C4-2B (cell line): Measurements from ENCODE around the gene RAPGEF3.

Experiments used
- H3K27ac ChIP-seq: fragments of 450-650 bp; 2 replicates; pipeline ENCODE4 v1.5.1; 2017
- ZFX ChIP-seq: fragments of 450-650 bp; IDR thresholded peaks from 2 replicates; pipeline ENCODE4 v1.6.1; 2017
- TF ChIP-seq, protein P1 (sequence below): fragments of 450-650 bp; conservative IDR thresholded peaks from 2 replicates; pipeline ENCODE4 v1.5.1; 2017; ENCODE audit warnings: mild to moderate bottlenecking

The RAPGEF3 gene

DNA sequence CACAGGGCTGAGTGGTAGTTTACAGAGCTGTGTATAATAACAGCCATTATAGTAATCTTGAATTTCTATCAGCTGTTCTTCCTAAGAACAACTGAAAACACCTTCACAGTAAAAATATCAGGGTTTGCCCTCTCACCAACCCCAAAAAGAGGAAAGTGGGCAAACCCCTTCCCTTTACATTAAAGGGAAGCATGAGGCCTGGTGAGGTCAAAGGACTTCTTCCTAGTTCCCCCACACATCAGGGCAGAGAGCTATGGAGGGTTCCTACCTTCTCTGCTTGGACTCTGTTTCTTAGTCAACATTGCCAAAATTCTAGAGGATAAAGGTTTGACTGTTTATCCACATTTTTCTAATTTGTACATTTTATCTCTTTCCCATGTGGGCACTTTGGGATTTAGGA, 48.4 kb downstream of the RAPGEF3 start:
- H3K27ac ChIP-seq: no peak overlapping the region
- TF ChIP-seq ZFX: no peak
- TF ChIP-seq, protein P1, sequence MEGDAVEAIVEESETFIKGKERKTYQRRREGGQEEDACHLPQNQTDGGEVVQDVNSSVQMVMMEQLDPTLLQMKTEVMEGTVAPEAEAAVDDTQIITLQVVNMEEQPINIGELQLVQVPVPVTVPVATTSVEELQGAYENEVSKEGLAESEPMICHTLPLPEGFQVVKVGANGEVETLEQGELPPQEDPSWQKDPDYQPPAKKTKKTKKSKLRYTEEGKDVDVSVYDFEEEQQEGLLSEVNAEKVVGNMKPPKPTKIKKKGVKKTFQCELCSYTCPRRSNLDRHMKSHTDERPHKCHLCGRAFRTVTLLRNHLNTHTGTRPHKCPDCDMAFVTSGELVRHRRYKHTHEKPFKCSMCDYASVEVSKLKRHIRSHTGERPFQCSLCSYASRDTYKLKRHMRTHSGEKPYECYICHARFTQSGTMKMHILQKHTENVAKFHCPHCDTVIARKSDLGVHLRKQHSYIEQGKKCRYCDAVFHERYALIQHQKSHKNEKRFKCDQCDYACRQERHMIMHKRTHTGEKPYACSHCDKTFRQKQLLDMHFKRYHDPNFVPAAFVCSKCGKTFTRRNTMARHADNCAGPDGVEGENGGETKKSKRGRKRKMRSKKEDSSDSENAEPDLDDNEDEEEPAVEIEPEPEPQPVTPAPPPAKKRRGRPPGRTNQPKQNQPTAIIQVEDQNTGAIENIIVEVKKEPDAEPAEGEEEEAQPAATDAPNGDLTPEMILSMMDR: no peak

DNA sequence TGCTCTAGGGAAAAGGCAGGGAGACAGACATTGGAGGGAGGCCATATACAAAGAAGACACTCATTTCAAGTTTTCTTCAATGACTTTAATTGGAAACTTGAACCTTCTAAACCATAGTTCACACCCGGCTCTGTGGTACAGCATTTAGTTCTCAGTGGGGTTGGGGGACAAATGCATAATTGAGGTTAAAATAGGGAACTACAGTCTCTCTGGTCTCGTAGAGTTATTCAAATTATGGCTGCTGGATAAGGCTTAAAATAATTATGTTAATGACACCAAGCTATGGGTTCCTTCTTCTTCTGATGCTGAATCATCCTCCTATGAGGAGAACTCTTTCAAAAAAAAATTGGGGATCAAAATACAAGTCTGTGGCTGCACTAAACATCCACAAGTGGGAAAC, 49.0 kb downstream of the RAPGEF3 start:
- no peak for TF ChIP-seq ZFX
- TF ChIP-seq, protein P1: no peak
- no peak overlapping the region for H3K27ac ChIP-seq

DNA sequence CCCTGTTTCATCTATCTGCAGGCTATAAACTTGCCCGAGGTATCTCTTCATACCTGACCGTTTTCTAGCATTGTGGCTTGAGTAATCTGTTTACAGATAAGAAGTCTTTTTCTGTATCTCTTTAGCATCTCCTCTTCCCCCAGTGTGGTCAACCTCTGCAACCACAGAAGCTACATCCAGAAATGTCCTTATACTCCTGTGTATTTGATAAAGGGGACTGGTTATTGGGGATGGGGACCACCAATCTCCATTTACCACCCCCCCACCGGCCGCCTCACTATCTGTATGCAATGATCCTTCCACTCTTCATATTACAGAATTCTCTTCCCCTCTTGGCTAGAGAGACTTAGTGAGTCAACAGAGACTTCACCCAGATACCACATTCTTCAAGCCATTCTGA, 49.4 kb downstream of the RAPGEF3 start:
- TF ChIP-seq, protein P1: no peak
- no peak for TF ChIP-seq ZFX
- H3K27ac ChIP-seq: no peak overlapping the region

DNA sequence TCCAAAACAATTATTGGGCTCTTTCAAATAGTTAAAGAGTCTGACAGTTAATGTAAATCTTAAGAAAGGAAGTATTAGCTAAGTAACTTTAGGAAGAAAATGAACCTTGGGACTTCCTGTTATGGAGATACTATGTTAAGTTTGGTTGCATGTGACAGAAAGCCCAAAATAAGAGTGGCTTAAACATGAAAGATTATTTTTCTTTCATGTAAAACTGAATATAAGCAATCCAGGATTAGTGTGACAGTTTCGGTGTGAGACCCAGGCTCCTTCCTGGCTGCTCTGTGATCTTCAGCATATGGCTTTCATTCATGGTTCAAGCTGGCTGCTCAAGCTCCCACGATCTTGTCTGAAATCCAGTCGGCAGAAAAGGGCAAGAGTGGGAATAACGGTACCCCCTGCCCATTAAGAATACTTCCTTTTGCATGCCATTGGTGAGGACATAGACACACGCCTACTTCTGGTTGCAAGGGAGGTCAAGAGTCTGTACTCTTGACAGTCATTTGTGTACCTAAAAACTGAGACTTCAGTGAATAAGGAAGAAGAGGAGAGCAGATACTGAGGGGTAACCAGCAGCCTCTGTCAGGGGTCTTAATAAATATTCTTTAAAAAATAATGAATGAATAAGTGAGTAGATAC, 50.7 kb downstream of the RAPGEF3 start:
- H3K27ac ChIP-seq: no peak overlapping the region
- no peak for TF ChIP-seq ZFX
- TF ChIP-seq, protein P1: no peak

DNA sequence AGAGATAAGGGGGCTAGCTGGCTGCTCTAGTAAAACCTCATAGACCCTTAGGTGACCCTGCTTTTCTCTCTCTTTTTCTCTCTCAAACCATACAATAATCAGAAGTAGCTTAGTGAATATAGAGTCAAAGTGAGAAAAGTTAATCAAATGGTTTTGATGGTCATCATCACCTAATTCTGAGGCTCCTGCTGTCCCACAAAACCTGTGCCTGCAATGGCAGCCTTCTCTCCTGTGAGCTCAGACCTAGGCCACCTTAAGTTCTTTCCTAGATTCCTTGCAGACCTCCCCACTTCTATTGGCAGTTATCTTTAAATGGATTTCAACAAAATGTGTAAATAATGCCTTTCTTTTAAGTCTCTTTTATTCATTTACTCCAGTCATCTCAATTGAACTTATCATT, 51.3 kb downstream of the RAPGEF3 start:
- TF ChIP-seq ZFX: no peak
- TF ChIP-seq, protein P1: no peak
- no peak overlapping the region for H3K27ac ChIP-seq

DNA sequence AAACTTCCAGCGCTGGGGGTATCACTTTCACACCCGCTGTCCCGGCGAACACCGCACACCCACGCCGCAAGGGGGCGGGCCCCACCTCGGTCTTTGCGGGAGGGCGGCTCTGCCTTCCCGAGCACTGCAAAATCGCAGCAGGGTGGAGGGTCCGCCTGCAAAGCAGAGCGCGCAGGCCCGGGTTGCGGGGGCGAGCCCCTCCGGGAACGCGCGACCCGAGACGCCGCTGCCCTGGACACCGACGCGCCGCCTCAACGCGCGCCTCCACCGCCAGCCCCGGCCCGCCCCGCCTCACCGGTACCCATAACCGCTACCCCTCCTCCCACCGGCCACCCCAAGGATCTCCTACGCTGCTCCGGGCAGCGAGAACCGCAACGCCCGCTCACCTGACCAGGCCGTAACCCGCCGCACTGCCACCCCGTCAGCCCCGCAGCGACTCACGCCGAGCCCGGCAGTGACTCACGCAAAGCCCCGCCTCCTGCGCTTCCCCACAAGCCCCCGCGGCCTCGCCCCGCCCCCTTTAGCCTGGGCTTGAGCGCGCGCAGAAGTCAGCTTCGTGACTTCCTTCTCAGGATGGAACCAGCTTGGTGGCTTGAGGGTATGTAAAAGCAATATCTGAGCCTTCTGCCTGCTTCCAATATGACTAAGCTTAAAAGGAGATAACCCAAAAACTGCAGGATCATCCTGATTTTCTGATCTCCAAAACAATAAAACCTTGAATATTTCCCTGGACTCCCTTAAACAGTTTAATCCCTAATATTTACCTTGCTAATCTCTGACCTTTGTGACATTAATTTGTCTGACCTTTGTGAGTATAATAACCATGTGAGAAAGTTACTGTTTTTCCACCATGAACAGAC, 52.9 kb downstream of the RAPGEF3 start, which contains the start of gene RPAP3:
RPAP3 (minus strand) TSS at position 465 of the 860 bp plus-strand sequence. CDS start 3,190 bp downstream, outside the sequence.
- TF ChIP-seq, protein P1: peak; percentile 87
- peak; percentile 81 for TF ChIP-seq ZFX

DNA sequence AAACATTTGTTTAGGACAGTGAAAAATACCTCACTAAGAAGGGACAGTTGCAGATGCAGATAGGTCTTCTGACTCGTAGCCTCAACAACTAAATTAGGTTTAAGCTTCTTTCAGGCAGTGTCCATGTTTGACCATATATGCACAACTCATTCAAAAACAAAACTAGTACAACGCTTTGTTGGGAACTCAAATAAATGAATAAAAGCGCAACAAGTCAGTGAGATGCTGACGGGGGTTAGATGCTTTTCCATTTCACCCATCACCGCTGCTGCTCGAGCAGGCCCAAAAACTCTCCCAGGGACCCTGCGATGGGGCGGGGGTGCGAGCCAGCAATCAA, 53.5 kb downstream of the RAPGEF3 start:
- H3K27ac ChIP-seq: peak overlapping the region; percentile 81
- TF ChIP-seq, protein P1: no peak
- no peak for TF ChIP-seq ZFX

More for the DNA sequence above, 52.9 kb downstream of the RAPGEF3 start, which contains the start of gene RPAP3:
- H3K27ac ChIP-seq: peak within 1 kb of the TSS; percentile 81
